ENCODE measurements around the gene SPP2. TPM values are rescaled to one million over a fixed set of nuclear protein-coding genes. Genes with fewer than 3 reads are reported as not detected.

SPP2 gene
- total RNA-seq, 1 donor from 2014 or later: not detected

DNA sequence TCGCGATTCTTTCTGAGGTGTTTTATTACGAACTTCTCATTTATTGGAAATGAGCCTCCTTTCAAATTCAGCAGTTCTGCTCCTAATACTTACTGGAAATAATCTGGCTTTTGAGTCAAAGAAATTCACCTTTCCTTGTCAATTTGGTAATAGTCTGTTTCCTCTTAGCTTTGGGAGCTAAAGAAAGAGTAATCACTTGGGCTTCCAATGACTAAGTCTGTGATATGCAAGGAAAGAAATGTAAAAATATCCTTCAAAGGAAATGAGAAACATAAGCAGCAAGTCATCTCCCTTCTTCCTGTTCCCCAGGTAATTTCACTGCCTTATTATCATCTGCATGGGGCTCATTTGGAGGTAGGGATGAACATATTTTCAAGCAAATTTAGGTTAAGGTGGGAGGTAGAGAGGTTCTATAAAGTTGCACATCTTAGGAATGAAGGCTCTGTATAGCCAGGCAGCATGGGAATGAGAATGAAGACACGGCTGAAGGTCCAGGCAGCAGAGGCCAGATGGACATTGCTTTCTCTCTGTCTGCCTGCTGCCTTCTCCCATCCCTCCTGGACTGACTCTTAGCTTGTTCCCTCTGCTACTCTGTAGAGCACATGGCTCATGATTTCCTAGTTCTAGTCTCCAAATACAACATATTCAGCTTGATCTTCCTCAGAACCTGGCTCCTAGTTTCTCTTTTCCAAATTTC lies 1.0 kb downstream of the SPP2 start:
- Histone ChIP-seq H3K4me1 (no peaks in the 10 kb centered on the region), H3K27me3 (peaks cover 5% of the 10 kb centered on the region), H3K9me3 (no peaks in the 10 kb centered on the region), H3K27ac (no peak overlapping the region), H3K36me3 (no peaks in the 10 kb centered on the region), H3K4me3 (no peak overlapping the region)
- intact Hi-C loops (cut with DNase I): no loop called here
- DNase-seq (no peak), ATAC-seq (no peak)
- TF ChIP-seq, protein P1, sequence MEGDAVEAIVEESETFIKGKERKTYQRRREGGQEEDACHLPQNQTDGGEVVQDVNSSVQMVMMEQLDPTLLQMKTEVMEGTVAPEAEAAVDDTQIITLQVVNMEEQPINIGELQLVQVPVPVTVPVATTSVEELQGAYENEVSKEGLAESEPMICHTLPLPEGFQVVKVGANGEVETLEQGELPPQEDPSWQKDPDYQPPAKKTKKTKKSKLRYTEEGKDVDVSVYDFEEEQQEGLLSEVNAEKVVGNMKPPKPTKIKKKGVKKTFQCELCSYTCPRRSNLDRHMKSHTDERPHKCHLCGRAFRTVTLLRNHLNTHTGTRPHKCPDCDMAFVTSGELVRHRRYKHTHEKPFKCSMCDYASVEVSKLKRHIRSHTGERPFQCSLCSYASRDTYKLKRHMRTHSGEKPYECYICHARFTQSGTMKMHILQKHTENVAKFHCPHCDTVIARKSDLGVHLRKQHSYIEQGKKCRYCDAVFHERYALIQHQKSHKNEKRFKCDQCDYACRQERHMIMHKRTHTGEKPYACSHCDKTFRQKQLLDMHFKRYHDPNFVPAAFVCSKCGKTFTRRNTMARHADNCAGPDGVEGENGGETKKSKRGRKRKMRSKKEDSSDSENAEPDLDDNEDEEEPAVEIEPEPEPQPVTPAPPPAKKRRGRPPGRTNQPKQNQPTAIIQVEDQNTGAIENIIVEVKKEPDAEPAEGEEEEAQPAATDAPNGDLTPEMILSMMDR (IDR thresholded peaks at IDR 0.05): no peak

DNA sequence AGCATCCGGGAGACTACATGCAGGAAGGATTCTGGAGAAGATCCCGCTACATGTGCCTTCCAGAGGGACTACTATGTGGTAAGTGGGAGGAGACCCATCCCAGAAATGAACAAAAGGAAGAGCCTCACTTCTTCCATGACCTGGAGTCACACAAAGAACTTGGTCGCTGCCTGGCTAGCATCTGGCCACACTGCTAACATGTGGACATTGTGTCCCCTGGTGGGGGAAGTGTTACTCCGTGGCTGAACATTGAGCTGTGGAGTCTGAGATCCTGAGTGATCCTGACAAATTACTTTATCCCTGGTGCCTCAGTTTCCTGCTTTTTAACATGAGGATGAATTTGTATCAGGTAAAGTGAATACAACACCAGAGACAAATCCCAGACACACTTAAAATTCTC lies 8.4 kb downstream of the SPP2 start:
- Histone ChIP-seq H3K27me3 (no peaks in the 10 kb centered on the region), H3K27ac (no peak overlapping the region), H3K4me1 (no peaks in the 10 kb centered on the region), H3K9me3 (no peaks in the 10 kb centered on the region), H3K4me3 (no peak overlapping the region), H3K36me3 (no peaks in the 10 kb centered on the region)
- DNase-seq: no peak
- ATAC-seq: no peak
- TF ChIP-seq, protein P1 (IDR thresholded peaks at IDR 0.05): no peak
- intact Hi-C loops (cut with DNase I): no loop called here

DNA sequence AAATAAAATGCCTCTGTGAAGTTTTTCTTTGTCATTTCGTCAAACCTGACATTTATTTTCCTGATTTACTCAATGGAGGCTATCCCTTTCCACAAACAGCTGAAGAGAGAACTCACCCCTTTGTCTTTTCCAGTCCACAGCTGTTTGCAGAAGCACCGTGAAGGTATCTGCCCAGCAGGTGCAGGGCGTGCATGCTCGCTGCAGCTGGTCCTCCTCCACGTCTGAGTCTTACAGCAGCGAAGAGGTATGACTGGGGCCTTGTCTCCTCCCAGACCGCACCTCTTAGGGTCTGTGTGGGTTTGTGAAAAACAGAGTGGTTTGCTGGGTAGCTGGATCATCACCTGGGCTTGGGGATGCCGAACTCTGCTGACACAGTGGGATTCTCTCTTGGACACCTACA lies 9.7 kb downstream of the SPP2 start:
- no peaks in the 10 kb centered on the region for H3K9me3 ChIP-seq
- TF ChIP-seq, protein P1 (IDR thresholded peaks at IDR 0.05): no peak
- H3K27ac ChIP-seq: no peak overlapping the region
- no peaks in the 10 kb centered on the region for H3K27me3 ChIP-seq
- ATAC-seq (no peak), DNase-seq (no peak)
- H3K4me3 ChIP-seq: no peak overlapping the region
- intact Hi-C loops (cut with DNase I): no loop called here
- H3K4me1 ChIP-seq: no peaks in the 10 kb centered on the region
- no peaks in the 10 kb centered on the region for H3K36me3 ChIP-seq

DNA sequence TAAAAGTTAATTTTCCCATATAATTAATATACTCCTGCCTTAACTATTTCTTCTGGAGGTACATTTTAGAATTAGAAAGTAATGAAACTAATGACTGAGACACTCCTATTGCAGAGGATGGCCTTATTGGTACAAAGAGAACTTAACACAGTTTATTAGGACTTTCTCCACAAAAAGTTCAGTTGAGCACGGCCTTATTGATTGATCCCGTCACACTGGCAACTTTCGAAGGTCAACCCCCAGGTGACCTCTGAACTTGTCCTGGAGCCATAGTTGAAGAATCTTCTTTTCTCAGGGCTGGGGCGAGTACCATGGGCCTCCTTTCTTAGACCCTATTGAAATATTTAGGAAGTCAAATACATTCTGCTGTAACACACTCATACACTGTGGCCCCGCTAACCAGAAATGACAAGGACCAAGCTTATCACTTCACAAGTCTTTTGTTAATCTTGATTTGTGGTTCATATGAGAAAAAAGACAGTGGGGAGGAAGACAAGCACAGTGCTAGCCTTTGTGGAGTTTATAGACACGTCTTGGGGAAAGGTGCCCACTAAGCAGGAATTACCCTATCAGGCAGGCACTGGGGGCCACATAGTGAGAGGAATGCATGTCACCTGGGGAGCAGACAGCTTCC lies 11.2 kb downstream of the SPP2 start:
- Histone ChIP-seq H3K27me3 (no peaks in the 10 kb centered on the region), H3K27ac (no peak overlapping the region), H3K4me3 (no peak overlapping the region), H3K36me3 (no peaks in the 10 kb centered on the region), H3K4me1 (no peaks in the 10 kb centered on the region), H3K9me3 (no peaks in the 10 kb centered on the region)
- DNase-seq: no peak
- TF ChIP-seq, protein P1 (IDR thresholded peaks at IDR 0.05): no peak
- intact Hi-C loops (cut with DNase I): no loop called here
- ATAC-seq: no peak

DNA sequence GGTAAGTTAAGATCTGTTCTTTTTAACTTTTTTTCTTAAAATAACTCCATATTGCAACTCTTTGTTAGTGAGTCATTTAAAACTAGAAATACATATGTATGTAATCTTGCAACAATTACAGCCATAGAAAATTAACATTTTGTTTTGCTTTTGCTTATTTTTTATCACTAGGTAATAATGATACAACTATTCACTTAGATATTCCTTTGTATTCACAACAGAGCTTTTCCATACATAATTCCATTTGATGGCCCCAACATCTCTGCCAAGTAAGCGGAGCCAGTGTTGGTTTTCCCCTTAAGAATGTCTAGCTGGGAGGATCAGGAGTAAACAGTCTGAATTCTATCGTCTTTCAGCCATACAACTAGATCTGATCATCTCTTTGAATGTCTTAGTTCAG lies 16.1 kb downstream of the SPP2 start:
- Histone ChIP-seq H3K4me3 (no peak overlapping the region), H3K4me1 (no peaks in the 10 kb centered on the region), H3K36me3 (no peaks in the 10 kb centered on the region), H3K27ac (no peak overlapping the region), H3K9me3 (no peaks in the 10 kb centered on the region), H3K27me3 (no peaks in the 10 kb centered on the region)
- ATAC-seq: no peak
- TF ChIP-seq, protein P1 (IDR thresholded peaks at IDR 0.05): no peak
- no peak for DNase-seq
- intact Hi-C loops (cut with DNase I): no loop called here
